Fibroblast of villous mesenchyme (primary cell): ENCODE data around the gene CEP19. TPM values are rescaled to one million over a fixed set of nuclear protein-coding genes. Genes with fewer than 3 reads are reported as not detected.

Experiments used
- DNase-seq: peaks from one replicate; pipeline ENCODE4 v3.0.0-alpha.2; 2010; ENCODE audit warnings: low read depth
- H3K4me3 ChIP-seq: 2 replicates; pipeline ENCODE4 v1.5.1; 2011; ENCODE audit warnings: low read depth, mild to moderate bottlenecking, low read length
- small RNA-seq: library from RNA; depleted of rRNA; stranded (forward); fragments of <200 nt; gene quantifications from one replicate; pipeline ENCODE3, GENCODE V24; 2012
- total RNA-seq: library from RNA; depleted of rRNA; stranded (reverse); fragments of >200 nt; gene quantifications from 2 replicates; pipeline ENCODE4 v1.2.3, GENCODE V29; 2012
- TF ChIP-seq, protein P1 (sequence below): IDR thresholded peaks from 2 replicates; pipeline ENCODE4 v1.5.1; 2012; ENCODE audit warnings: low read depth, mild to moderate bottlenecking, low read length; ENCODE audit not compliant: insufficient read depth

CEP19 gene
- total RNA-seq, 1 donor: 5.2 TPM

DNA sequence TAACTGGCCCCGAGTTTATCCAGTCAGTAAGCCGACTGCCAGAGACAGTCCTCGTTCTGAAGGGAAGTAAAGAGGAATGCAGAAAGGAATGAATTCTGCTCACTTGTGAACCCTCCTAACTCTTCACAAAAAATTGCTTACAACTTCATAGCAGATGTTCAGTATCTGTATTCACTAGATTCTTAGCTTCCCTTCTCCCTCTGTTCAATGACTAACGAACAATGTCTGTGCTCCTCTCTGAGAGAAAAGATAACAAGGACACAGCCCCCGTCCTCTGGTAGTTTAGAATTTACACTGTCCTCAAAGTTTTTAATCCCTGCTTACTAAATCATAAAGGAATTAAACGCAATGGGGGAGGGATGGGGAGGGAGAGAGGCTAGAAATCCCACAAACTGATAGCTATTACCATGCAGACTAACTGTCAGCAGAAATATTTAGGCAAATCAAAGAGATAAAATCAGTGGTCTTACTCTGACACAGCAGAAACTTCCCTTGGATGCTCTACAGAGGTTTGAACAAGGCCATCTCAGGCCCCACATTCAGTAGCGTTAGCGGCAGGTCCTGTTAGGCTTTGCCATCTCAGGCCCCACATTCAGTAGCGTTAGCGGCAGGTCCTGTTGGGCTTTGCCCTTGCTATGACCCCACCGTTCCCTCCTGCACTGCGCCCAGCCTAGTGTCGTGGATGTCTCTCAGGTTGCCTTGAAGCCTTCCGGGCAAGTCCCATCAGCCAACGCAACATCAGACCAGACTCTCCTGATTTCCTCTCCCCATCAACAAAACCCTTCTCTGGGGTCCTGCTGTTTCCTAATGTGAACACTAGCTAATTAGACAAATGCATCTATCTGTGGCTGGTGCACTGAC is 49.1 kb downstream of the CEP19 start:
- peak; percentile 49 for DNase-seq
- no peak overlapping the region for H3K4me3 ChIP-seq
- TF ChIP-seq, protein P1, sequence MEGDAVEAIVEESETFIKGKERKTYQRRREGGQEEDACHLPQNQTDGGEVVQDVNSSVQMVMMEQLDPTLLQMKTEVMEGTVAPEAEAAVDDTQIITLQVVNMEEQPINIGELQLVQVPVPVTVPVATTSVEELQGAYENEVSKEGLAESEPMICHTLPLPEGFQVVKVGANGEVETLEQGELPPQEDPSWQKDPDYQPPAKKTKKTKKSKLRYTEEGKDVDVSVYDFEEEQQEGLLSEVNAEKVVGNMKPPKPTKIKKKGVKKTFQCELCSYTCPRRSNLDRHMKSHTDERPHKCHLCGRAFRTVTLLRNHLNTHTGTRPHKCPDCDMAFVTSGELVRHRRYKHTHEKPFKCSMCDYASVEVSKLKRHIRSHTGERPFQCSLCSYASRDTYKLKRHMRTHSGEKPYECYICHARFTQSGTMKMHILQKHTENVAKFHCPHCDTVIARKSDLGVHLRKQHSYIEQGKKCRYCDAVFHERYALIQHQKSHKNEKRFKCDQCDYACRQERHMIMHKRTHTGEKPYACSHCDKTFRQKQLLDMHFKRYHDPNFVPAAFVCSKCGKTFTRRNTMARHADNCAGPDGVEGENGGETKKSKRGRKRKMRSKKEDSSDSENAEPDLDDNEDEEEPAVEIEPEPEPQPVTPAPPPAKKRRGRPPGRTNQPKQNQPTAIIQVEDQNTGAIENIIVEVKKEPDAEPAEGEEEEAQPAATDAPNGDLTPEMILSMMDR: no peak

DNA sequence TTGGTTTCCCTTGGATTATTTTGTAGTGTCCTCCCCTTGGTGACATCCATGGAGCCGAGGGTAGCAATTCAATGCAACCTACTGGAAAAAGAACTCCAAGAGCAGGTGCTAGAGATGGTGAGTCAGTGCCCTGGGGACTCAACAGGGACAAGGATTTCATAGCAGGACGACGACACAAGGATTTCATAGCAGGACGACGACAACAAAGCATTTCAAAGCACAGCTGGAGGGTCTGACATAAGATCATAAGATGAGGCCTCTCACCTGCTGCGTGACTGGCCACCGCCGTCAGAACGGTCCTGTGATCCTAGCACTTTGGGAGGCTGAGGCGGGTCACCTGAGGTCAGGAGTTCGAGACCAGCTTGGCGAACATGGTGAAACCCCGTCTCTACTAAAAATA is 50.0 kb downstream of the CEP19 start:
- H3K4me3 ChIP-seq: no peak overlapping the region
- TF ChIP-seq, protein P1: no peak
- no peak for DNase-seq

DNA sequence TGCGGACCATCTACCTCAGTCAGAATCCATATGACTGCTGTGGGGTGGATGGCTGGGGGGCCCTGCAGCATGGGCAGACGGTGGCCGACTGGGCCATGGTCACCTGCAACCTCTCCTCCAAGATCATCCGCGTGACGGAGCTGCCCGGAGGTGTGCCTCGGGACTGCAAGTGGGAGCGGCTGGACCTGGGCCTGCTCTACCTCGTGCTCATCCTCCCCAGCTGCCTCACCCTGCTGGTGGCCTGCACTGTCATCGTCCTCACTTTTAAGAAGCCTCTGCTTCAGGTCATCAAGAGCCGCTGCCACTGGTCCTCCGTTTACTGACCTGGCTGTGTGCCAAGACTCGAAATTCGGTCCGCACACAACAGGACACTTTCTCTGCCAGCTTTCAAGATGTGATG is 50.6 kb downstream of the CEP19 start:
- no peak for DNase-seq
- H3K4me3 ChIP-seq: no peak overlapping the region
- TF ChIP-seq, protein P1: no peak

DNA sequence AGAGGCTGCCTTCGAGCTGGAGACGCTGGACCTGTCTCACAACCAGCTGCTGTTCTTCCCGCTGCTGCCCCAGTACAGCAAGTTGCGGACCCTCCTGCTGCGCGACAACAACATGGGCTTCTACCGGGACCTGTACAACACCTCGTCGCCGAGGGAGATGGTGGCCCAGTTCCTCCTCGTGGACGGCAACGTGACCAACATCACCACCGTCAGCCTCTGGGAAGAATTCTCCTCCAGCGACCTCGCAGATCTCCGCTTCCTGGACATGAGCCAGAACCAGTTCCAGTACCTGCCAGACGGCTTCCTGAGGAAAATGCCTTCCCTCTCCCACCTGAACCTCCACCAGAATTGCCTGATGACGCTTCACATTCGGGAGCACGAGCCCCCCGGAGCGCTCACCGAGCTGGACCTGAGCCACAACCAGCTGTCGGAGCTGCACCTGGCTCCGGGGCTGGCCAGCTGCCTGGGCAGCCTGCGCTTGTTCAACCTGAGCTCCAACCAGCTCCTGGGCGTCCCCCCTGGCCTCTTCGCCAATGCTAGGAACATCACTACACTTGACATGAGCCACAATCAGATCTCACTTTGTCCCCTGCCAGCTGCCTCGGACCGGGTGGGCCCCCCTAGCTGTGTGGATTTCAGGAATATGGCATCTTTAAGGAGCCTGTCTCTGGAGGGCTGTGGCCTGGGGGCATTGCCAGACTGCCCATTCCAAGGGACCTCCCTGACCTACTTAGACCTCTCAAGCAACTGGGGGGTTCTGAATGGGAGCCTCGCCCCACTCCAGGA is 51.5 kb downstream of the CEP19 start:
- no peak for DNase-seq
- H3K4me3 ChIP-seq: no peak overlapping the region
- TF ChIP-seq, protein P1: no peak

DNA sequence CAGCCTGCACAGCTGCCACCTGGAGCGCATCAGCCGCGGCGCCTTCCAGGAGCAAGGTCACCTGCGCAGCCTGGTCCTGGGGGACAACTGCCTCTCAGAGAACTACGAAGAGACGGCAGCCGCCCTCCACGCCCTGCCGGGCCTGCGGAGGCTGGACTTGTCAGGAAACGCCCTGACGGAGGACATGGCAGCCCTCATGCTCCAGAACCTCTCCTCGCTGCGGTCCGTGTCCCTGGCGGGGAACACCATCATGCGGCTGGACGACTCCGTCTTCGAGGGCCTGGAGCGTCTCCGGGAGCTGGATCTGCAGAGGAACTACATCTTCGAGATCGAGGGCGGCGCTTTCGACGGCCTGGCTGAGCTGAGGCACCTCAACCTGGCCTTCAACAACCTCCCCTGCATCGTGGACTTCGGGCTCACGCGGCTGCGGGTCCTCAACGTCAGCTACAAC is 52.1 kb downstream of the CEP19 start:
- no peak for DNase-seq
- no peak overlapping the region for H3K4me3 ChIP-seq

More for the DNA sequence above, 52.1 kb downstream of the CEP19 start:
- TF ChIP-seq, protein P1: no peak

Small RNA genes lying within 50 kb of the gene (small RNA-seq; reads per million reads assigned to genes)
- not detected for gene RNU4-89P
- not detected for gene RNU6-646P

Other genes with a start within 250 kb of the CEP19 start
- 17.1 and 22.5 TPM in 2 replicates for gene RNF168, start 208.5 kb downstream of the CEP19 start, total RNA-seq
- under 0.01 TPM in 1 of 2 replicates, not detected in the other for gene SMCO1, start 196.9 kb downstream of the CEP19 start, total RNA-seq
- 5.5 and 6.9 TPM in 2 replicates for gene WDR53, start 143.7 kb downstream of the CEP19 start, total RNA-seq
- 9.3 and 12.5 TPM in 2 replicates for gene FBXO45, start 143.6 kb downstream of the CEP19 start, total RNA-seq
- under 0.01 and 0.32 TPM in 2 replicates for gene NRROS, start 72.6 kb downstream of the CEP19 start, total RNA-seq
- 18.0 and 31.1 TPM in 2 replicates for gene PIGX, start 127 bp upstream of the CEP19 start, total RNA-seq
- gene PAK2, start 27.6 kb upstream of the CEP19 start, total RNA-seq: 34.5 and 57.0 TPM in 2 replicates
- gene SENP5, start 155.7 kb upstream of the CEP19 start, total RNA-seq: 41.2 and 63.9 TPM in 2 replicates
- 41.2 and 57.9 TPM in 2 replicates for gene NCBP2, start 230.3 kb upstream of the CEP19 start, total RNA-seq